GM12878 (cell line): ENCODE results near the gene SPI1. TPM values are rescaled to one million over a fixed set of nuclear protein-coding genes. Genes with fewer than 3 reads are reported as not detected.
"Not testable (repeated sequence)": the region's sequence is repeated elsewhere in the genome, so short reads cannot be mapped to it uniquely, and the experiment has no call there.

Experiments
- ATAC-seq: fragments of 200-7000 bp; cut with Tn5 transposase; 3 replicates; pipeline ENCODE4 v1.9.1; 2020; ENCODE audit warnings: mild to moderate bottlenecking, moderate library complexity
- BruUV-seq: library from RNA; stranded (reverse); fragments of 400-500 nt; replicated peaks from 2 replicates; lab custom pipeline; 2021; lab: Mats Ljungman, UMichigan
- CTCF ChIA-PET: fragments of 300-600 bp; sonication (Branson Sonifier 250); formaldehyde crosslinking; extraction: SDS; loops from one replicate; lab custom pipeline; 2021; ENCODE audit warnings: inconsistent platforms; lab: Yijun Ruan, JAX
- POLR2A ChIA-PET: fragments of 350-600 bp; formaldehyde crosslinking; extraction: SDS; loops from one replicate; lab custom pipeline; 2021; ENCODE audit warnings: inconsistent platforms; lab: Charles Lee
- RAD21 ChIA-PET: fragments of 300-600 bp; sonication (Branson Sonifier 250); formaldehyde crosslinking; loops from one replicate; lab custom pipeline; 2023; ENCODE audit warnings: antibody characterized with exemption; ENCODE audit not compliant: unreplicated experiment; lab: Charles Lee
- SMC1A ChIA-PET: fragments of 300-600 bp; sonication (Branson Sonifier 250); formaldehyde crosslinking; loops from one replicate; lab custom pipeline; 2023; ENCODE audit not compliant: unreplicated experiment, uncharacterized antibody; lab: Charles Lee
- DNase-seq: peaks from one replicate; pipeline ENCODE4 v3.0.0-alpha.2; 2011; ENCODE audit warnings: low read depth, low spot score
- FAIRE-seq: peaks from 3 replicates; lab custom pipeline; 2011; peaks lifted over from hg19 to GRCh38; lab: Jason Lieb, UNC
- H2AFZ ChIP-seq: 2 replicates; pipeline ENCODE4 v1.6.0; 2011; ENCODE audit warnings: low read depth, low read length, control low read depth; ENCODE audit not compliant: control insufficient read depth
- H3K27ac ChIP-seq: 2 replicates; pipeline ENCODE4 v1.5.1; 2011; ENCODE audit warnings: control low read depth; ENCODE audit not compliant: control insufficient read depth, insufficient read depth
- H3K27me3 ChIP-seq, 2 experiments: replicated peaks in 1 of 2; 2 replicates each; pipeline versions ENCODE4 v1.6.0 to v1.6.1; 2011; ENCODE audit warnings: low read length in 1 of 2; ENCODE audit not compliant: control insufficient read depth in 2 of 2, insufficient read depth in 2 of 2
- H3K36me3 ChIP-seq, 2 experiments: 2 replicates each; pipeline ENCODE4 v1.5.1; 2011; ENCODE audit warnings: low read length in 1 of 2; ENCODE audit not compliant: control insufficient read depth in 2 of 2, insufficient read depth in 2 of 2
- H3K4me1 ChIP-seq: 2 replicates; pipeline ENCODE4 v1.6.1; 2011; ENCODE audit warnings: mild to moderate bottlenecking, low read length, moderate library complexity, mixed read lengths; ENCODE audit not compliant: control insufficient read depth, insufficient read depth
- H3K4me2 ChIP-seq: 2 replicates; pipeline ENCODE4 v1.6.0; 2011; ENCODE audit warnings: control low read depth; ENCODE audit not compliant: control insufficient read depth, insufficient read depth
- H3K4me3 ChIP-seq: fragments of 200-600 bp; sonication (generic); 2 replicates; pipeline ENCODE4 v1.5.1; 2016
- H3K79me2 ChIP-seq: 2 replicates; pipeline ENCODE4 v1.6.0; 2011; ENCODE audit warnings: low read length; ENCODE audit not compliant: control insufficient read depth, insufficient read depth
- H3K9ac ChIP-seq: 2 replicates; pipeline ENCODE4 v1.8.0; 2011; ENCODE audit warnings: low read length, control low read depth, mixed read lengths; ENCODE audit not compliant: control insufficient read depth, insufficient read depth
- H3K9me3 ChIP-seq: replicated peaks from 3 replicates; pipeline ENCODE4 v1.5.1; 2011; ENCODE audit warnings: mild to moderate bottlenecking, low read length; ENCODE audit not compliant: control insufficient read depth, insufficient read depth
- H4K20me1 ChIP-seq: 2 replicates; pipeline ENCODE4 v1.6.0; 2011; ENCODE audit not compliant: control insufficient read depth, insufficient read depth
- ASH2L ChIP-seq: fragments of 300-600, 200-600 bp; sonication (generic); IDR thresholded peaks from 2 replicates; pipeline ENCODE4 v1.6.1; 2017; ENCODE audit warnings: low read depth, mild to moderate bottlenecking, borderline replicate concordance
- ATF7 ChIP-seq: fragments of 450-650 bp; IDR thresholded peaks from 2 replicates; pipeline ENCODE4 v1.6.1; 2016; ENCODE audit warnings: low read depth, mild to moderate bottlenecking
- E2F4 ChIP-seq: IDR thresholded peaks from 2 replicates; pipeline ENCODE4 v1.6.1; 2012; ENCODE audit warnings: low read depth, low read length, improper control_type of control experiment
- FOS ChIP-seq: IDR thresholded peaks from 3 replicates; pipeline ENCODE4 v1.6.1; 2011; ENCODE audit warnings: borderline replicate concordance; ENCODE audit not compliant: insufficient read length; ENCODE audit errors: extremely low read depth
- LARP7 ChIP-seq: fragments of 450-650 bp; IDR thresholded peaks from 2 replicates; pipeline ENCODE4 v1.6.1; 2017; ENCODE audit warnings: mild to moderate bottlenecking
- NR2C1 ChIP-seq: fragments of 450-650 bp; IDR thresholded peaks from 2 replicates; pipeline ENCODE4 v1.6.1; 2017; ENCODE audit warnings: antibody characterized with exemption, mild to moderate bottlenecking, moderate library complexity
- NRF1 ChIP-seq: conservative IDR thresholded peaks from 2 replicates; pipeline ENCODE4 v1.6.1; 2011; ENCODE audit warnings: mild to moderate bottlenecking, low read depth, low read length, improper control_type of control experiment
- PAX5 ChIP-seq: IDR thresholded peaks from 2 replicates; pipeline ENCODE4 v1.6.1; 2011; ENCODE audit warnings: low read depth, low read length, borderline replicate concordance
- RAD21 ChIP-seq: IDR thresholded peaks from 2 replicates; pipeline ENCODE4 v1.6.1; 2011; ENCODE audit warnings: mild to moderate bottlenecking, low read depth, low read length, moderate library complexity; ENCODE audit not compliant: insufficient read depth
- RUNX3 ChIP-seq: IDR thresholded peaks from 2 replicates; pipeline ENCODE4 v1.6.1; 2012; ENCODE audit warnings: low read length, inconsistent platforms
- SPI1 ChIP-seq: IDR thresholded peaks from 2 replicates; pipeline ENCODE4 v1.6.1; 2011; ENCODE audit warnings: low read depth, mild to moderate bottlenecking, low read length, moderate library complexity, borderline replicate concordance; ENCODE audit not compliant: insufficient read depth
- SRF ChIP-seq, 2 experiments: IDR thresholded peaks; 2 replicates each; pipeline ENCODE4 v1.6.1; 2011; ENCODE audit warnings: low read depth in 2 of 2, low read length in 2 of 2, mild to moderate bottlenecking in 1 of 2, moderate library complexity in 1 of 2
- WGBS: methylation state at CpG from one replicate; pipeline ENCODE4 v1.1.6; 2016; ENCODE audit warnings: low lambda C conversion rate; ENCODE audit not compliant: insufficient replicate concordance, insufficient coverage; ENCODE audit errors: missing lambda C conversion rate; 5-methylcytosine and 5-hydroxymethylcytosine counted together
- in situ Hi-C: fragments of 300-500 bp; cut with MboI; formaldehyde crosslinking; loops from 9 replicates; pipeline ENCODE4 v1.14.3; 2018; ENCODE audit warnings: mixed read lengths
- intact Hi-C: fragments of 100-400 bp; cut with micrococcal nuclease; formaldehyde crosslinking; loops from one replicate; pipeline ENCODE4 v1.14.2; 2022; ENCODE audit not compliant: unreplicated experiment
- polyA plus RNA-seq, 11 experiments: library from polyadenylated mRNA; depleted of rRNA in 4 of 11; unstranded in 6 of 11; stranded (reverse) in 5 of 11; fragments of >200 nt; fragmentation: Nextera tagmentation in 4 of 11; fragmentation: Illumina TruSeq in 1 of 11; extraction: Ambion mirVana in 4 of 11; extraction: Trizol in 1 of 11; gene quantifications; 1 replicate in 1 of 11; 2 replicates in 10 of 11; pipeline versions ENCODE4 v1.2.1 to v1.2.3, GENCODE V29; 2011 to 2016; ENCODE audit warnings: inconsistent platforms in 2 of 11, missing spikeins in 2 of 11, low read depth in 1 of 11
- total RNA-seq, 4 experiments: library from RNA; depleted of rRNA in 3 of 4; stranded (reverse); fragments of >200 nt in 3 of 4; fragmentation: Illumina TruSeq in 1 of 4; extraction: Trizol in 1 of 4; gene quantifications; 2 replicates each; pipeline versions ENCODE4 v1.2.1 to v1.2.3, GENCODE V29; 2013 to 2021

The SPI1 gene
- total and polyA plus RNA-seq, 10 of the 15 experiments (the other 5 are each of a cell fraction or from before 2014, with no cell fraction given) = 0.05 to 31.1 (median 9.7) TPM

DNA sequence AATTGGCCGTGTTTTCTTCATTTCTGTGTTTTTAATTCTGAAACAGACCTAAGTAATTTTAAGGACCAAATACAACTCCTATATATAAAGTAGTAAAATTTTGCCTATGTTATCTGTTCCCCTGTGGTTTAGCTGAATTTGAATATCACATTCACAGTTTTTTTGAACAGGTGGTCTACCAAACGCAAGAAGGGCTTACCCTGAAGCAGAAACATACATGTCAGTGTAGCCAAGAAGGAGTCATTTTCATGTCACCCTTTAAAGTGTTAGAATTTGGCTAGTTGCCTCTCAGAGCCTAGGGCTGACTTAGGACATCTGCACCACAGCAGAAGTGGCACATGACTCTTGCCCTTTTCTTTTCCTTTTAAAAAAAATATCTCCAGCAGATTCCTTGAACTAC lies 60.2 kb downstream of the SPI1 start (continued):
- TF ChIP-seq E2F4 = no peak
- no peak for TF ChIP-seq NR2C1
- TF ChIP-seq SPI1 = no peak
- no peak for TF ChIP-seq RUNX3
- TF ChIP-seq LARP7 = no peak
- no peak for TF ChIP-seq ATF7
- no peak for TF ChIP-seq RAD21
- no peak for TF ChIP-seq NRF1

DNA sequence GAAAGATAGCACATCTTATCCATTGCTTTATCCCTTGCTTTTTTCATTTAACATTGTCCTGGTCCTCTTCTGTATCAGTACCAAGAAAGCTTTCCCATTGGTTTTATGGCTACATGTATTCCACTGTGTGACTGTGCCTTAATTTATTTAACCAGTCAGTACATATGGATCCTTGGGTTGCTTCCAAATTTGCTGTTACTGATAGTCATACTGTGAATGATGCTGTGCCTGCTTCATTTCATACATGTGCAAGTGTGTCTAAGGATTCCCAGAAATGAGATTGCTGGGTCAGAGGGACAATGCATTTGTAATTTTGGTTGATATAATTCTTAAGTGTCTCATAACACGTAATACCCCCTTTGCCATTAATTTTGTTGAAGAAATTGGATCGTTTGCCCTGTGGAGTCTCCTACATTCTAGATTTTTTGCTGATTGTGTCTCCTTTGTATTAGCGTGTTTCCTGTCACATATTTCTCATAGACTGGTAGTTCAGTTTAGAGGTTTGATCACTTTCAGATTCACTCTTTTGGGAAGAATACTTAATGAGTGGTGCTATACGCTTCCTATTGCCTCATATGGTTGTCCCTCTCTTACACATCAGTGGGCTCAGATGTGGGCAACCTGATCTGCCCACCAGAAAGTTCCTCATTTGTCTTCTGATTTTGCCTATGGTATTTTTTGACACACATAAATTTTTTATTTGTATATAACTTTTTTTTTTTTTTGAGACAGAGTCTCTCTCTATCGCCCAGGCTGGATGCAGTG lies 61.1 kb downstream of the SPI1 start:
- FAIRE-seq = no peak
- 40% methylated on average over 5 of the region's 5 CpGs for WGBS
- Histone ChIP-seq H4K20me1 (no peaks in the 10 kb centered on the region), H3K36me3 (peaks cover 2 to 23% of the 10 kb centered on the region in 2 experiments; a peak in 3 of 4 replicates), H3K4me1 (no peaks in the 10 kb centered on the region), H3K9ac (no peak overlapping the region), H3K27ac (peak overlapping the region; percentile 42; the same call in 1 of the 2 replicates), H3K79me2 (no peaks in the 10 kb centered on the region), H3K4me3 (no peak overlapping the region), H2AFZ (no peak overlapping the region; the same call in 1 of the 2 replicates), H3K4me2 (no peak overlapping the region), H3K27me3 (no peaks in the 10 kb centered on the region), H3K9me3 (no peaks in the 10 kb centered on the region)
- CTCF ChIA-PET = no interaction called here
- BruUV-seq = no TSS peak
- no peak for DNase-seq
- TF ChIP-seq ASH2L (no peak), FOS (no peak), PAX5 (no peak), SRF (IDR thresholded peaks at IDR 0.05; ENCODE audit: low read depth in 2 of 2, low read length in 2 of 2) (0 out of 4 replicates have a peak, but pooled peaks of 1 of the 2 experiments have one; percentile 26)
- in situ Hi-C loops = no loop called here
- RAD21 ChIA-PET = no interaction called here
- SMC1A ChIA-PET = no interaction called here
- intact Hi-C loops = no loop called here
- no peak for ATAC-seq
- POLR2A ChIA-PET = interaction anchor here (0.6 kb wide), 1 partner anchor 23 kb away, joined by 5 read pairs; no protein-coding TSS in a partner anchor

DNA sequence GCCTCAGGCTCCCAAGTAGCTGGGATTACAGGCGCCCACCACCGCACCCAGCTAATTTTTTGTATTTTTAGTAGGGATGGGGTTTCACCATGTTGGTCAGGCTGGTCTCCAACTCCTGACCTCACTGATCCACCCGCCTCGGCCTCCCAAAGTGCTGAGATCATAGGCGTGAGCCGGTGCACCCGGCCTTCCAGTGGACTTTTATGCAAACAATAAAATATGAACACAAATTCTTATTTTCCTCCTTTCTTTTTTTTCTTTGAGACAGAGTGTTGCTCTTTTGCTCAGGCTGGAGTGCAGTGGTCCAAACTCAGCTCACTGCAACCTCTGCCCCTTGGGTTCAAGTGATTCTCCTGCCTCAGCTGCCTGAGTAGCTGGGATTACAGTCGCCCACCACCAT lies 61.8 kb downstream of the SPI1 start:
- H4K20me1 ChIP-seq, H3K9me3 ChIP-seq, H3K27ac ChIP-seq, H3K27me3 ChIP-seq, intact Hi-C loops, ATAC-seq, SMC1A ChIA-PET, in situ Hi-C loops, H3K4me3 ChIP-seq, H2AFZ ChIP-seq, H3K79me2 ChIP-seq, DNase-seq, H3K4me1 ChIP-seq, H3K9ac ChIP-seq, FAIRE-seq, BruUV-seq, H3K4me2 ChIP-seq, RAD21 ChIA-PET: not testable (repeated sequence)
- H3K36me3 ChIP-seq = peaks cover 5 to 21% of the 10 kb centered on the region in 2 experiments; a peak in 3 of 4 replicates
- WGBS = 94% methylated on average over 8 of the region's 8 CpGs
- POLR2A ChIA-PET = interaction anchor here (0.6 kb wide), 1 partner anchor 22 kb away, joined by 5 read pairs; no protein-coding TSS in a partner anchor
- CTCF ChIA-PET = interaction anchor here (0.6 kb wide), 1 partner anchor 30 kb away, joined by 4 read pairs; no protein-coding TSS in a partner anchor
